NCI-H2107 treated with DMSO at 0.1 percent for 48 hours (cell line): ENCODE measurements around the gene HSPB9.
A peak's percentile ranks its signal among the peaks of the same experiment; 100 is the strongest.

Experiments used
- DNase-seq: peaks from one replicate; lab custom pipeline; 2025; ENCODE audit not compliant: unreplicated experiment; lab: John Stamatoyannopoulos, UW

Gene HSPB9

DNA sequence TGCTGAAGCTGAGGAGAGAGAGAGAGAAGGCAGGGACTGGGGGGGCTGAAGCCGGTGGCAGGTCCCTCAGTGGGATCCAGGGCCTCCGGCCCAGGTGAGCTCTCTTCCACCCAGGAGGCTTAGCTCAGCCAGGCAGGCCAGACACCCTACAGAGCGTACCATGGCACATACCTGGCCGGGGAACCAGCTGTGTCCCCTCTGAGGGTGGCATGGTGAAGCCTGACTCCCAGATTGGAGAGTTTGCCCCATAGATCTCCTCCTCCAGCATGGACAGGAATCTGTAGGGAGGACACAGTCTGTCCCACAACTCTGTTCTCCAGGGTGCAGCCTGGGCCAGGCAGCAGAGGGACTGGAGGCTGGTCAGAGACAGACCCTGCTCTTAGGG lies 4.5 kb upstream of the HSPB9 start:
- DNase-seq = no peak

GRCh38 chr17:42118545-42118944 lies 4.1 kb upstream of the HSPB9 start:
- peak; percentile 26 for DNase-seq

DNA sequence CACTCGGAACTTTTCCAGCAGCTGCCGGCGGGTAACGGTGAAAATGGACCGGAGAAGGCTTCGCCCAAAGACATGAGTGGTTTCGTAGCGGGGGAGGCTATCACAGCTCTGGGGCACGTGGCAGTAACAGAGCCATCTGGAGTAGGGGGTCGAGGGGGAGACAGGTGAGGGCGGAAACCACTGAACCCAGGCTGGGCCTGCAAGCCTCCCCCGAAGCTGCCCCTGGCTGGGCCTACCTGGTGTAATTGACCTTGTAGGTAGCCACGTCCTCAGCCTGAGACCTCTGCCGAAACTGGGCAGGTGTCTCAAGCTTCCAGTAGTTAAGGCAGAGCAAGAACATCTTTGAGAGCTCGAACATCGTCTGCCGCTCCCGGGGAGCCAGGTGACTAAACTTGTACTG lies 3.3 kb upstream of the HSPB9 start:
- no peak for DNase-seq

DNA sequence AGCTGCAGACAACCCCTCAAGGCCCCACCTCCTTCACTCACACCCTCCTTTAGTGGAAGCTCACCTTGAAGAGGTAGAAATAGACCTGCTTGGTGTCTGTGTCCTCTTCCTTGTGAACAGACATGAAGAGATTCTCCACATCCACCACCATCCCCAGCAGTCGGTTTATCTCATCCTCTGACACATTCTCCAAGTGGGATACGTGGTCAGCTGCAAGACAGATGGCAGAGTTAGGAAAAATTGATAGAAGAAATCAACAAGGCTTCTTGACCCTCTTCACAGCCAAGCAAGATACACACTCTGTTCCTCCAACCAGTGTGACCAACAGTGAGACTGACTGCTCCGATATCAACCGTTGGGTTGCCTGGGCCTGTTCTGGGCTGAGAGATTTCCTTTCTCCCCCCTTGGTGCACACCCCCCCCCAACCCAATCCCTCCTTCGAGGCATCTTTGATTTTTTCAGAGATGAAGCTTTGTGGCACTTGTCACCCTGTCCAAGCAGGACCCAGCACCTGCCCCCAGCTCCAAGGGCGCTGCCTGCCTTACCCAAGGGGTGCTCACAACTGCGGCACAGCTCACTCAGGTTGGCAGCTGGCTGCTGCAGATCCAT lies 2.3 kb upstream of the HSPB9 start:
- DNase-seq = no peak

DNA sequence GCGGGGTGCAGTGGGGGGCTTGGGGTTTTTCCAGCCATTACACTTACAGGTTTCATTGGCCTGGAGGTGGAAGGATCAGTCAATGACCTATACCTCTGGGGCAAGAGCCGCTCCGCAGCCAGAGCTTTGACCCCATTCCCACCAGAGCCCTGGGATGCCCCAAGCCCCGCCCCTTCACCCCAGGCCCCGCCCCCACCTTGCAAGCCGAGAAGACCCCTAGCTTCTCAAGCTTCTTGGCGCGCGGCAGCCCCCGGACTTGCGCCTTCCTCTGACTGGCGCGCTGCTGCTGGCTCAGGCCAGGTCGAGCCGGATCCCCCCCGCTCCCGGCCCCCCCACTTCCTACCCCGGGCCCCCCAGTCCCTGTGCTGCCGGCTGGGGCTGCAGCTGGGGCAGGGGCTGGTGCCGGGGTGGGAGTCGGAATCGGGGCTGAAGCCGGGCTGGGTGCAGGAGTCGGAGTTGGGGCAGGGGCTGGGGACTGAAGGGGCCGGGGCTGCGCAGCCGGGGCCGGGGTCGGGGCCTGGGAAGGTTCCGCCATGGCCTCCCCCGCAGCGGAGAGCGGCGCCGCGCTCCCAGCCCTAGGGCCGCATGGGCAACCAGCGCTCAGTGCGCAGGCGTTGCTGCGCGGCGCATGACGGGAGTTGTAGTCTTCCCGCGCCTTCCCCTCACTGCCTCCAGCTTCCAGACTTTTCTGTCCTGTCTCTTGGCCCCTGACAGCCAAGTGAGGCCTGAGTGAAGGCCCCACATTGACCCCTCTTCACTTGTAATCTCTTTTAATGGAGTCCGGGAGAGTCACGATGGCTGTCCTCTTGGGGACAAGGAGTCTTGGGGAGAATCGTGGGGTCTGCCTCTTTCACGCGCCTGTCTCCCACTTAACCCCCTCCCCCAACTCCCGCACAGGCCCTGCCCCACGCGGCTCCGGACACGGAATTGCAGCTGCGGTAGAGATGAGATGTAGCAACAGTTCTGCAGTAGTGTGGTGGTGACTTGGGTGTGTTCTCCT lies 1.5 kb upstream of the HSPB9 start, which contains the start of gene KAT2A:
KAT2A (minus strand) TSS at position 598 of the 1,000 bp plus-strand sequence; CDS start at position 535, 63 bp downstream.
- DNase-seq = peak; percentile 20

- DNase-seq = no peak
Observed at GRCh38 chr17:42124256-42124655, 1.7 kb downstream of the HSPB9 start.

- no peak for DNase-seq
Observed at GRCh38 chr17:42125565-42125964, 3.0 kb downstream of the HSPB9 start.

DNA sequence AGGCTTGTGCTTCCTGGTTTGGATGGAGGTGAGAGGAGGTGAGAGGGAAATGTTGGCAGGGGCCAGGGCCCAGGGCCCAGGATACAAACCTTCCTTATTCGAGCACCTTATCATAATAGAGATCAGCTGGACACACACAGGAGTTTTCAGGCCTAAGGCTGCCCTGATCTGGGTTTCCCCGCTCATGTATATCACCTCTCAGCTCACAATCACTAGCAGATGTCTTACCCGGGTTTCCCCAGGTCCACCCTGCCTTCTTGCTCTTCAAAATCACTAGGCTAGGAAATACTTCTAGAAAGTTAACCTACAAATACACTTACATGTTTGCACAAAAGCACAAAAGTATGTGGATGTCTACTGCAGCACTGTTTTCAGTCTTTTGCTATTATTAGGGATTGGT lies 4.2 kb downstream of the HSPB9 start:
- DNase-seq = no peak

DNA sequence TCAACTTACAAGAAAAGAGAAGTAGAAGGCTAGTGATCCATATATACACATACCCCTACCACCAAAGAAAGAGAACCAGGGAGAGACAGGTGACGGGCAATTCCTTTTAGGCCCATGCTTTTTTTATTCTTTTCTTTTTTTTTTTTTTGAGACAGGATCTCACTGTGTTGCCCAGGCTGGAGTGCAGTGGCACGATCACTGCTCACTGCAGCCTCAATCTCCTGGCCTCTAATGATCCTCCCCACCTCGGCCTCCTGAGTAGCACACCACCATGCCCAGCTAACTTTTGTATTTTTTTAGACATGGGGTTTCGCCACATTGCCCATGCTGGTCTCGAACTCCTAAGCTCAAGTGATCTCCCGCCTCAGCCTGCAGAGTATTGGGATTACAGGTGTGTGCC lies 4.8 kb downstream of the HSPB9 start:
- DNase-seq = no peak

DNA sequence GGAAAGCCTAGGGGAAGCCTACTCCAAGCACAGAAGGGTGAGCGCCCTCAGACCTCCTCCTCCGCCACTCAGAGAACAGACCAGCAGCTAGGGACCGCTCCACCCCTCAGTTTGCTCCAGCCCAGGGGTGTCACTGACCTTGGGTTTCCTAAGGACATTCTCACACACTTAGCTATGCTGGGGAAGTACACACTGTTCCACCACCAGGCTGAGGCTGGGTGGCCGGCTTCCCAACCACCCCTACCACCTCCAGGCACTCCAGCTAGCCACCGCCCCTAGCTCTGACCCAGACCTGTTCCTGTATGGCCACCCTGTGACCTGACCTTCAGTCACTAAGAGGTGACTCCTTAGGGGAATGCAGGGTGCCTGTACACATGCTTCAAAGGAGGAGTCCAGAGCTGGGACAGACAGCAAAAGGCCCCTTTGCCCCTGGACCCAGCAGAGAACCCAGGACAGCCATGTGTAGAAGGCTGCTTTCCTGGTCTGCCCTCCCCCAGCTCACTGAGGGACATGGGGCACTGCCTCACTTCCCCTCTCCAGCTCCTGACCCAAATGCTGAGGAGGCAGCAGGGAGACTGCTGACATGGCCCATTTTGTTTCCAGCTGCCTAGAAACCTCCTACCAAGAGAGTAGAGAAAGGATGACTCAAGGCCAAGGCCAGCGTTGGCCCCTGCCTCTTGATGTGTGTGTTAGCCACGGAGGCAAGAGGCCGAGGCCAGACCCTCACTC lies 6.7 kb downstream of the HSPB9 start:
- DNase-seq = no peak

DNA sequence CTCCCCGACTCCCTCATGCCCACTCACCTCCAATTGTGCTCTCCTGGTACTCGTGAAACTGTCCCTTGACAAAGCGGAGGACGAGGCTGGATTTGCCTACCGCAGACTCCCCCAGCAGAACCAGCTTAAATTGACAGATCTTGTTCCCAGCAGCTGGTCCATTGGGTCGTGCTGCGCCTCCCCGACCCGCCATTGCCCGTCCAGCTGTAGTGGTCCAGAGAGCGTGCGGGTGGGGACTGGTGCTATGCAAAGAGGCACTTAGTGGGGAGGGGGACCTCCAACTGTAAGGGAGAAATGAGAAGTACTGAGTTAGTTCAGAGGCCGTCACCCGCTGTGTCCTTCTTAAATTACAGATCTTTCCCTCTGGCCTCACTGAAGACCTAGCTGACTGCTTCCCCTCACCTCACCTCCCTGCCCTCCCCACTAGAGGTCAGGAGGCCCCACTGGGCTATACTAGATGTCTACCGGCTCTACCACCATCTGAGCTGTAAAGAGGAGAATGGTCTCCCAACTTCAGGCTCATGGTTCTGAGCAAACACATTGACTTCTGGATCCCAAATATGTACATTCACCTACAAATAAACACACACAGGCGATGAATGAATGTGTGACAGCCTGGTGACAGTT lies 7.8 kb downstream of the HSPB9 start:
- DNase-seq = no peak

DNA sequence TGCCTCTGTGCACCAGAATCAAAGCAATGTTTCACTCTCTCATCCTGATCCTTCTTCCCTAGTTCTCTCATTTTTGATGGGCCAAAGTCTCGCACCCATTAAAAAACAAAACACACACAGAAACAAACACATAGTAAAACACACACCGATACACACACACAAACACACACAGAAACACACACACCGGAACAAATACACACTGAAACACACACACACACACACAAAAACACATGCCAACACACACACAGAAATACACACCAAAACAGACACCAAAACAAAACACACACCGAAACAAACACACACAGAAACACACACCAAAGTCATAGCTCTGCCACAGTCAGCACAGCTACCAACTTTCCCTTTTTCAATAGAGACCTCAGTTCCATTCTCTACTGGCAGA lies 8.6 kb downstream of the HSPB9 start:
- no peak for DNase-seq

DNA sequence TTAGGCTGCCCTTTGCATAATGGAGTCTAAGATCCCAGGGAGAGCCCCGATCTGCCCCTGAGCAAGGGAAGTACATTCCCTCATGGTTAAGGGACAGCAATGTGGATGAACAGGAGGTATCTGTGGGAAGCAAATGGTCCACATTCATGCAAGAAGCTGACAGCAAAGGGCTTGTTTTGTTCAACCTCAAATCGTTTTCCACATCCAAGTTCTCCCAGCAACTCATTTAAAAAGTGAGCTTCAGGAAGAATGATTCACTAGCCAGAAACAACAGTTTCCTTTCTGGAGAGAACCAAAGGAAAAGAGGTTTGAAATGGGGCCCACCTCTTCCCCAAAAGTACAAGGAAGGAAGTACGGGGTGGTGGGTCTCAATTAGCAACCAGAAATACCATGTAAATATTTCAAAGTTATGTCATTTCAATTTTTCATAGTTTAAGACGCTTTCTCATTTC lies 9.4 kb downstream of the HSPB9 start:
- no peak for DNase-seq

DNA sequence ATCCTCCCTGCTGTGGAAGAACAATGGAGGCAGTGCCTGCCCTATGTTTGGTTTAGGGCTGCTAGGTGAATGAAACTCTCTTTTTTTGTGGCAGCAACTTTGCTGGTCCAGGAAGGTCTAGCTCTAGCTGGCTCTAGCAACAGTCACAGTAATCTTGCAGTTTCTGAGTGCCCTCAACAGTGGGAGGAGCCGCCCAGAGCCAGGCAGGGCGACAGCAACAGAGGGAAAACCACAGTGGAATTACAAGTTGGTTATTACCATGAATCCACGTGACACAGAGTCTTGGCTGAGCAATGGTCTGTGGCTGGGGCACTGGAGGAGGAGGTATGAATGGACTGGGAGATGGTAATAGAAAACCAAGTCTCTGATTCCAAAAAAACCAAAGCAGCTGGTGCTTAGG lies 10.3 kb downstream of the HSPB9 start:
- DNase-seq = peak; percentile 94

GRCh38 chr17:42133461-42134041 lies 10.9 kb downstream of the HSPB9 start:
- peak; percentile 91 for DNase-seq

DNA sequence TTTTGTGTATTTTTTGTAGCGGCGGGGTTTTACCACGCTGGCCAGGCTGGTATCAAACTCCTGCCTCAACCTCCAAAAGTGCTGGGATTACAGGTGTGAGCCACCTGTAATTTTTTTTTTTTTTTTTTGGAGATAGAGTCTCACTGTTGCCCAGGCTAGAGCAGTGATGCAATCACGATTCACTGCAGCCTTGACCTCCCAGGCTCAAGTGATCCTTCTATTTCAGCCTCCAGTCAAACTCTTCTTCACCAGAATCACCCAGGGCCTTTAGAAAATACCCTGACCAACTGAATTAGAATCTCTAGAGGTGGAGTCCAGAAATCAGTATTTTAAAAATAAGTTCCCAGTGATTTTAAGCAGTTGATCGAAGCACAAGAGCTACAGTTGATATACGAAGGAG lies 12.5 kb downstream of the HSPB9 start:
- no peak for DNase-seq

- DNase-seq = no peak
Observed at GRCh38 chr17:42135664-42136653, 13.4 kb downstream of the HSPB9 start.

DNA sequence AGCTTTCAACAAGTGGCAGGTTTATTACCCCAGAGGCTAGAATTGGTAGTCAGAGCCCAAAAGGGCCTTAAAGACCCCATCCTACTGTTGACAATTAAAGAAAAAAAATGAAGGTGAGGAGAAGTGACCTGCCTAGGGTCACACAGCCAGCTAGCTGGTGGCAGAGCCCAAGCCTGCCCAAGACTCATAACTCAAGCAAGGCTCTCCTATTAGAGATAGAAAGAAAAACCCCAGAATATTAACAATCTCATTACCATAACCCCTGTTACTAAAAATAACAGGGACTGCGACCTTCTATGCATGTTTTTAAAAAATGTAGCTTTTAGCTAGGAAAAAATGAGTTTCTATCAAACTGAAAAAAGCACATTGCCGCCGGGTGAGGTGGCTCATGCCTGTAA lies 14.0 kb downstream of the HSPB9 start:
- no peak for DNase-seq

- DNase-seq = no peak
Observed at GRCh38 chr17:42138749-42139492, 16.3 kb downstream of the HSPB9 start.
